Measurements from ENCODE around the gene GGTLC2. TPM values are rescaled to one million over a fixed set of nuclear protein-coding genes. Genes with fewer than 3 reads are reported as not detected.
"Not testable (repeated sequence)": the region's sequence is repeated elsewhere in the genome, so short reads cannot be mapped to it uniquely, and the experiment has no call there.

GGTLC2 gene
- total RNA-seq, 2 experiments from 2014 or later = not detected

GRCh38 chr22:22633533-22633932 is 10.9 kb upstream of the GGTLC2 start:
- POLR2A ChIA-PET, CTCF ChIA-PET: not testable (repeated sequence)

GRCh38 chr22:22636260-22636659 is 8.2 kb upstream of the GGTLC2 start:
- POLR2A ChIA-PET, CTCF ChIA-PET: not testable (repeated sequence)

GRCh38 chr22:22638313-22638712 is 6.1 kb upstream of the GGTLC2 start:
- CTCF ChIA-PET, POLR2A ChIA-PET: not testable (repeated sequence)

GRCh38 chr22:22642255-22642654 is 2.2 kb upstream of the GGTLC2 start:
- POLR2A ChIA-PET, CTCF ChIA-PET: not testable (repeated sequence)

- POLR2A ChIA-PET, CTCF ChIA-PET: not testable (repeated sequence)
Observed at GRCh38 chr22:22645969-22646368, 1.6 kb downstream of the GGTLC2 start.

DNA sequence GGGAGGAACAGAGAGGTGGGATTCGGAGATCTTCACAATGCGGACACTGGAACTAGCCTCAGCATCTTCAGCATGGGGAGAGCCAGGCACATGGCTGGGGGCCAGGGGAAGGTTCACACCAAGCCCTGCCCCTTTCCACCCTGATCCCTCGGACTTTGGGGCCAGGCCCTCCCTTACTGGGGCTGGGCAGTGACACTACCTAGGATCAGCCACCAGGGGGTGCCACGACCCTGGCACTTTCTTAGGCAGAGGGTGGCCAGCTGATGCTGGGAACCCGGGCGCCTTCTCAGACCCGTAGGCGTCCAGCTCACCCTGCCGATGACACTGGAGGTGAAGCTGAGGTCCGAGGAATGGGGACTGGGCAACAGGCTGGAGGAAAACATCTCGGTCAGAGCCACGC is 3.5 kb downstream of the GGTLC2 start:
- CTCF ChIA-PET, POLR2A ChIA-PET: not testable (repeated sequence)

DNA sequence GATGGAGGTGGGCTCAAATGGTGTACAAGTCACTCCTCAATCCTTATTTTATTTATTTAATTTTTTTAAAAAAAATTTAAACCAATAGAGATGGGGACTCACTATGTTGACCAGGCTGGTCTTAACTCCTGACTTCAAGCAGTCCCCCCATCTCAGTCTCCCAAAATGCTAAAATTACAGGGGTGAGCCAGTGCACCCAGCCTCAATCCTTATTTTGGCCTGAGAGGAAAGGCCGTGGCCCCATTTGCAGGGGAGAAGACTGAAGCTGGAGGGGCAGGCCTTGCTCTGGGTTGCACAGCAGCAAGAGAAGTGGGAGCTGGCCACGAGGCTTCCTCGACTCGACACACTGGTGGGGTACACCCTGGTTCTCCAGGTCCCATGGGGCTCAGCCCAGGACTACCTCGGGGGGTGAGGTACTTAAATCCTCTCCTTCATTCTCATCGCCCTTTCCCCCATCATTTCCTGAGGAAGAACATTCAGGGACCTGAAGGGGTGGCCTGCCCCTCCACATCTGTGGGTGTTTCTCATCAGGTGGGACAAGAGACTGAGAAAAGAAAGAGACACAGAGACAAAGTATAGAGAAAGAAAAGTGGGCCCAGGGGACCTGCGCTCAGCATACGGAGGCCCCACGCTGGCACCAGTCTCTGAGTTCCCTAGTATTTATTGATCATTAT is 4.6 kb downstream of the GGTLC2 start:
- POLR2A ChIA-PET, CTCF ChIA-PET: not testable (repeated sequence)

DNA sequence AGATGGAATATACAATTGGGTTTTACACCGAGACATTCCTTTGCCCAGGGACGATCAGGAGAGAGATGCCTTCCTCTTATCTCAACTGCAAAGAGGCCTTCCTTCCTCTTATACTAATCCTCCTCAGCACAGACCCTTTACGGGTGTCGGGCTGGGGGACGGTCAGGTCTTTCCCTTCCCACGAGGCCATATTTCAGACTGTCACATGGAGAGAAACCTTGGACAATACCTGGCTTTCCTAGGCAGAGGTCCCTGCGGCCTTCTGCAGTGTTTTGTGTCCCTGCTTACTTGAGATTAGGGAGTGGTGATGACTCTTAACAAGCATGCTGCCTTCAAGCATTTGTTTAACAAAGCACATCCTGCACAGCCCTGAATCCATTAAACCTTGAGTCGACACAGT is 5.3 kb downstream of the GGTLC2 start:
- CTCF ChIA-PET, POLR2A ChIA-PET: not testable (repeated sequence)

DNA sequence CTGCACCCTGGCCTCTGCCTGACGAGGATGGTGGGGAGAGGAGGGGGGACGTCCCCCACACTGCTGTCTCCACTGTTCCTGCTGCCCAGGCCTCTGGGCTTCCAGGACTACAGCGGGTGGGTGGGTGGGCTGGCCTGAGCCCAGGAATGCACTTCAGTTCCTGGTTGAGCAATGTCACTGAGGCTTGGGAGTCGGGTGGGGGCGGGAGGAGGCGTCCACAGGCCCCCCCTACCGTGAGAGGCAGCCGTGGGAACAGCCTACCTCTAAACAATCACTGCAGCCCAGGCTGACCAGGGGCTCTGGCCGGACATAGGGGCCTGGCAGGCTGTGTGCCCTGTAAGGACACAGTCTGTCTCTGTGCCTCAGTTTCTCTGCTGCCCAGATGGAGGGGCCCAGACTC is 6.0 kb downstream of the GGTLC2 start:
- CTCF ChIA-PET, POLR2A ChIA-PET: not testable (repeated sequence)

GRCh38 chr22:22650803-22651515 is 6.5 kb downstream of the GGTLC2 start:
- POLR2A ChIA-PET, CTCF ChIA-PET: not testable (repeated sequence)

GRCh38 chr22:22651593-22651992 is 7.2 kb downstream of the GGTLC2 start:
- POLR2A ChIA-PET, CTCF ChIA-PET: not testable (repeated sequence)

DNA sequence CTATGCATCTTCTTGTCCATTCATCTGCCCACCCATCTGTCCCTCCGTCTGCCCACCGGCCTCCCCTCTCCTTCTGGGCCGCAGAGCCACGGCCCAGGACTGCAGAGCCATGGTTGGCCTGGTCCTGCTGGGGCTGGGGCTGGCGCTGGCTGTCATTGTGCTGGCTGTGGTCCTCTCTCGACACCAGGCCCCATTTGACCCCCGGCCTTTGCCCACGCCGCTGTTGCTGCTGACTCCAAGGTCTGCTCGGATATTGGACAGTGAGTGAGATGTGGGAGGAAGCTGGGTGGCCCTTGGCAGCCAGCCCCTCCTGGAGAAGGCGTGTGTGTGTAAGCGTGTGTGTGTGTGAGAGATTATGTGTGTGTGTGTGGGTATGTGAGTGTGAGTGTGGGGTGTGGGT is 7.7 kb downstream of the GGTLC2 start:
- CTCF ChIA-PET, POLR2A ChIA-PET: not testable (repeated sequence)

- CTCF ChIA-PET, POLR2A ChIA-PET: not testable (repeated sequence)
Observed at GRCh38 chr22:22652573-22652972, 8.2 kb downstream of the GGTLC2 start.

DNA sequence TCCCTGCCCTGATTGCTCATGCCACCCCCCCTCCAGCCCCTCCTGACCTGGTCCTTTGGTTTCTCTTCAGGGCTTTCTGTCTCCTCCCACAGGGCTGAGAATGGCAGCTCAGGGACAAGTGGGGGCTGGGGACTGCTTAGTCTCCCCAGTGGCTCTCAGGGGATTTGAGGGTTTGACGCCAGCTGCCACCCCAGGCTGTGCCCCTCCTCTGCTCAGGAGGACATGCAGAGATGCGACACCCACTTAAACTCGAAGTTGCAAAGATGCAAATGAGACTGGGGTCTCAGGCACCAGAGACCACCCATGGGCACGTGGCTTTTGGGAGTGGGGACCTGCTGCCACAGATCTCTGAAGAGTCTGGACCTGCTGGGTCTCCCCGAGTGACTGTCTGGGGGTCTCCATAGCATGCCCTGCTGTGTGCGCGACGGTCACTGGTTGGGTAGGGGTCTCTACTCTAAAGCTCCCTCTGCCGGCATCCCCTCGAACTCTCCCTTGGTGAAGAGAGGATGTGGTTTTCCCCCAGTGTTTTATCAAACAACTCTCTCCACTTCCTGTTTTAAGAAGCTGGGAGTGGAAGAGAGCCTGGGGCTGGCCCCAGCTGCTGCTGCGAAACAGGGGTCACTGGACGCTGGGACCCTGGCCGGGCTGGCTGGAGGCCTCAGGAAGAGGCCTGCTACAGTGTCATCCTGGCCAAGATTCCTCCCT is 9.4 kb downstream of the GGTLC2 start:
- CTCF ChIA-PET, POLR2A ChIA-PET: not testable (repeated sequence)

GRCh38 chr22:22655452-22656290 is 11.3 kb downstream of the GGTLC2 start:
- CTCF ChIA-PET = no interaction called here
- POLR2A ChIA-PET = no interaction called here

GRCh38 chr22:22657712-22658111 is 13.3 kb downstream of the GGTLC2 start:
- POLR2A ChIA-PET = no interaction called here
- CTCF ChIA-PET = no interaction called here

DNA sequence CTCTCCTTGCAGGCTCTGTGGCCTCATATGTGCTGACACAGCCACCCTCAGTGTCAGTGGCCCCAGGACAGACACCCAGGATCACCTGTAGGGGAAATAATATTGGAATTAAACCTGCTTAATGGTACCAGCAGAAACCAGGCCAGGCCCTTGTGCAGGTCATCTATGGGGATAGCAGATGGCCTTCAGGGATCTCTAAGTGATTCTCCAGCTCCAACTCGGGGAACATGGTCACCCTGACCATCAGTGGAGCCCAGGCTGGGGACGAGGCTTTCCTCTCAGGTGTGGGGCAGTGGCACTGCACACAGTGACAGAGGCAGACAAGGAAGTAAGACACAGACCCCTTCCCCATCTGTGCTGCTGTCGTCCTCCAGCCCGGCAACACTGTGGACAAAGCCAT is 16.9 kb downstream of the GGTLC2 start:
- POLR2A ChIA-PET = no interaction called here
- CTCF ChIA-PET = interaction anchor here (0.9 kb wide), 1 partner anchor 14 kb away, joined by 3 read pairs; no protein-coding TSS in a partner anchor

GRCh38 chr22:22662095-22662494 is 17.7 kb downstream of the GGTLC2 start:
- ChIA-PET POLR2A (no interaction called here), CTCF (no interaction called here)

GRCh38 chr22:22663861-22664800 is 19.7 kb downstream of the GGTLC2 start:
- ChIA-PET CTCF (no interaction called here), POLR2A (no interaction called here)
